ENCODE results near the gene ATF2. TPM values are rescaled to one million over a fixed set of nuclear protein-coding genes. Genes with fewer than 3 reads are reported as not detected.
A peak's percentile ranks its signal among the peaks of the same experiment; 100 is the strongest.

ATF2 gene
- total and polyA plus RNA-seq, 9 of the 15 experiments (the other 6 are each of a cell fraction or from before 2014, with no cell fraction given), result 24.2 to 111 (median 45.9) TPM

- WGBS (ENCODE audit: insufficient coverage, low coverage, missing lambda C conversion rate), result 93% methylated on average over 3 of the region's 3 CpGs
- H4K20me1 ChIP-seq (replicated peaks; ENCODE audit: control insufficient read depth, insufficient read depth, low read length), result no peaks in the 10 kb centered on the region
- no peak for FAIRE-seq
- ChIA-PET CTCF (ENCODE audit: low intra/inter-chr PET ratio) (no interaction called here), POLR2A (interaction anchor here (1.0 to 1.1 kb wide), 2 partner anchors 17 to 77 kb away, joined by 3 read pairs; no protein-coding TSS in a partner anchor)
- no peaks in the 10 kb centered on the region for H3K9me3 ChIP-seq (replicated peaks; ENCODE audit: control insufficient read depth, insufficient read depth, low read depth, low read length)
- H3K27ac ChIP-seq (ENCODE audit: extremely low read depth, low read depth, low read length), result no peak overlapping the region
- no peaks in the 10 kb centered on the region for H3K9me1 ChIP-seq (ENCODE audit: control insufficient read depth, insufficient read depth, low read length)
- ATAC-seq, result no peak
- no peak overlapping the region for H3K4me2 ChIP-seq (ENCODE audit: insufficient read depth, low read length)
- no TSS peak for BruUV-seq (replicated peaks)
- peaks cover 53% of the 10 kb centered on the region for H3K79me2 ChIP-seq (ENCODE audit: control insufficient read depth, insufficient read depth, low read length)
- DNase-seq (ENCODE audit: extremely low read depth in 1 of 4, low spot score in 3 of 4), result no peak
- peaks cover 64% of the 10 kb centered on the region for H3K36me3 ChIP-seq (ENCODE audit: control insufficient read depth, insufficient read depth, low read length)
- H3K9ac ChIP-seq (ENCODE audit: insufficient read depth in 1 of 2, low read depth in 2 of 2, low read length in 2 of 2), result no peak overlapping the region
- intact Hi-C loops (cut with micrococcal nuclease) (no loop called here), in situ Hi-C loops (cut with MboI) (no loop called here)
- no peaks in the 10 kb centered on the region for H3K27me3 ChIP-seq (ENCODE audit: control insufficient read depth in 2 of 2, insufficient read depth in 2 of 2, low read length in 2 of 2)
- no peaks in the 10 kb centered on the region for H3K4me1 ChIP-seq (replicated peaks in 1 of 2; ENCODE audit: control insufficient read depth in 2 of 2, insufficient read depth in 2 of 2, low read length in 2 of 2)
- H3K4me3 ChIP-seq, result no peak overlapping the region
- H2AFZ ChIP-seq (ENCODE audit: low read depth, low read length), result no peak overlapping the region
- TF ChIP-seq SETDB1 (IDR thresholded peaks at IDR 0.05; ENCODE audit: low read length), result no peak
- no peak for TF ChIP-seq TSHZ1 (CRISPR knock-in tag; IDR thresholded peaks at IDR 0.05)
- no peak for TF ChIP-seq AFF1 (IDR thresholded peaks at IDR 0.05; ENCODE audit: low read depth in 1 of 2, partially characterized antibody in 2 of 2)
- TF ChIP-seq MAFG (tag; conservative IDR thresholded peaks at IDR 0.05), result peak; percentile 34; the same call in 1 of the 2 replicates
- TF ChIP-seq ZBTB5 (IDR thresholded peaks at IDR 0.05), result no peak
- TF ChIP-seq PKNOX1 (IDR thresholded peaks at IDR 0.05), result no peak
- no peak for TF ChIP-seq YY1 (IDR thresholded peaks at IDR 0.05; ENCODE audit: borderline replicate concordance in 1 of 3, control insufficient read depth in 1 of 3, extremely low read depth in 1 of 3, insufficient read depth in 3 of 3, insufficient read length in 1 of 3, insufficient replicate concordance in 2 of 3, low read depth in 1 of 3, low read length in 2 of 3)
- TF ChIP-seq C11orf30 (IDR thresholded peaks at IDR 0.05; ENCODE audit: low read depth), result peak; percentile 49; the same call in 1 of the 2 replicates
- TF ChIP-seq ZBTB34 (CRISPR knock-in tag; IDR thresholded peaks at IDR 0.05), result no peak
Measured at GRCh38 chr2:175123254-175123653, 44.7 kb downstream of the ATF2 start.
